ENCODE data around the gene MORC1.
"Not testable (repeated sequence)": the region's sequence is repeated elsewhere in the genome, so short reads cannot be mapped to it uniquely, and the experiment has no call there.

Gene MORC1

GRCh38 chr3:109109574-109109973 lies 8.4 kb downstream of the MORC1 start:
- no peak for DNase-seq (ENCODE audit: low read depth in 2 of 2, low spot score in 1 of 2)

GRCh38 chr3:109098079-109098644 lies 19.8 kb downstream of the MORC1 start:
- DNase-seq (ENCODE audit: low read depth in 2 of 2, low spot score in 1 of 2) = no peak

GRCh38 chr3:109095166-109095565 lies 22.8 kb downstream of the MORC1 start:
- DNase-seq (ENCODE audit: low read depth in 2 of 2, low spot score in 1 of 2) = no peak

DNA sequence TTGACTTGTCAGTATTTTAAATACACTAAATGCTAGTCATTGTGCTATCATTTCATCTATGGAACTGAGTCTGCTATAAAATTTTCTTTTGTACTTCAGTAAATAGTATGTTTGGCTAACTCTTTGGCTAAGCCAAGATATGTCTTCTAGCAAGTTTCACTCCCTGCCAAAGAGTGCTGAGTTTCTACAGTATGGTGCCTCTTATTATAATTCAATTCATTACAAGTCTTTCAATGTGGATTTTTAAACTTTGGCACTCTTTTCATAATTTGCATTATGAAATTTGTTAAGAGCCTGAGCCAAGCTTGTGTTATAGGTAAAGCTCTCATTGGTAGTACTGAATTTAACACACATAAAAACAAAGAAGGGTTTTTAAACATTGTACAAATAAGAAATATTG lies 24.4 kb downstream of the MORC1 start:
- DNase-seq (ENCODE audit: low read depth in 2 of 2, low spot score in 1 of 2) = no peak

DNA sequence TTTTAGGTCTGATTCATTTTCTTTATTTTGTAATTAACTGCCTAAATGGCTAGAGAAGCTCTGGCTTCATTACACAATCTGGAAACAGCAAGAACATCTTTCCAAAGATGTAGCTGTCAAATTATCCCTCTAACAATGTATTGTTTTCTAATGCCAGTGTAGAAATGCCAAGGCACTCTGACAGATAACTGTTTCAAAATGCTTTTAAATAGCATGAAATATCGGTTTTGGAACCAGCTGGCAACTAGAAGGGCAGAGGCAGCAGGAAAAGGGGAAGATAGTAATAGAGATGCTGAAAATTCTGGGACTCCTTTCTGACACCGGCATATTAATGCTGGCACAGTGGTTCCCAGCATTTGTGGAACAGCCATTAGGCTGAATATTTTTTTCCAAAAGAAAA lies 26.1 kb downstream of the MORC1 start:
- DNase-seq (ENCODE audit: low read depth in 2 of 2, low spot score in 1 of 2) = no peak

DNA sequence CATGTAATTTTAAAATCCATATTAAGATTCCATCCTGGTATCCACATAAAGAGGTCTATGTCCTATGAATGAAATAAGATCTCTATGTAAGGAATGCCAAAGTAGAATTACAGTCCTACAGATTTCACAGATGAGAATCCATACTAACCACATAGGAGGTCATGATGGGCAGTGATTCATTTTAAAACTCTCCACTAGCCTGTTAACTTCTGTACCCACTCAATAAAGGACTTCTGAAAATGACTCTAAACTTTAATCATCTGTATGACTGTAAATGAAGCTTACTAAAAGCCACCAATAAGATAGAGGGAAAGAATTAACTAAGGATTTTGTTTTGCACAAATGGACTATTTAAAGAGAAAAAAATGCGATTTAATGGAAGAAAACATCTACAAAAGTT lies 28.7 kb downstream of the MORC1 start:
- no peak for DNase-seq (ENCODE audit: low read depth in 2 of 2, low spot score in 1 of 2)

GRCh38 chr3:109081746-109082510 lies 36.0 kb downstream of the MORC1 start:
- DNase-seq (ENCODE audit: low read depth in 2 of 2, low spot score in 1 of 2) = no peak

GRCh38 chr3:109080090-109080489 lies 37.8 kb downstream of the MORC1 start:
- DNase-seq (ENCODE audit: low read depth in 2 of 2, low spot score in 1 of 2) = not testable (repeated sequence)

DNA sequence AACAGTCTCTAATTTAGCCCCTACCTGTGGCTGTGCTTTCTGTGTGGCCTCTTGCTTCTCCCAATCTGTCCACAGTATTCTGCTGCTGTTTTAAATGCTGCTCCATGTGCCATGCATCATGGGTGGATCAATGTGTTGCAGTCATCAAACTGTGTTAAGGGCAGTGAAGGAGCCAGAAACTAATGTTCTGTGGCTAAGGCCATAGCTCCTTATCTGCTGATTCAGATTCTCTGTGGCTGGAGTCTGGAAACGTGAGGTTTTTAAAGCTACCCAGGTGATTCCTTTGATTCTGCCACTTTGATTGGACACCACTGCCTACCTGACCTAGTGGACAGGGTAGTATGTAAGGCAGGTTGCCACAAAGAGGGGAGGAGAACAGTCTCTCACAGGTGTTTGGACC lies 44.8 kb downstream of the MORC1 start:
- DNase-seq (ENCODE audit: low read depth in 2 of 2, low spot score in 1 of 2) = no peak

- no peak for DNase-seq (ENCODE audit: low read depth in 2 of 2, low spot score in 1 of 2)
These were observed 45.7 kb downstream of the MORC1 start for GRCh38 chr3:109072194-109072593.

DNA sequence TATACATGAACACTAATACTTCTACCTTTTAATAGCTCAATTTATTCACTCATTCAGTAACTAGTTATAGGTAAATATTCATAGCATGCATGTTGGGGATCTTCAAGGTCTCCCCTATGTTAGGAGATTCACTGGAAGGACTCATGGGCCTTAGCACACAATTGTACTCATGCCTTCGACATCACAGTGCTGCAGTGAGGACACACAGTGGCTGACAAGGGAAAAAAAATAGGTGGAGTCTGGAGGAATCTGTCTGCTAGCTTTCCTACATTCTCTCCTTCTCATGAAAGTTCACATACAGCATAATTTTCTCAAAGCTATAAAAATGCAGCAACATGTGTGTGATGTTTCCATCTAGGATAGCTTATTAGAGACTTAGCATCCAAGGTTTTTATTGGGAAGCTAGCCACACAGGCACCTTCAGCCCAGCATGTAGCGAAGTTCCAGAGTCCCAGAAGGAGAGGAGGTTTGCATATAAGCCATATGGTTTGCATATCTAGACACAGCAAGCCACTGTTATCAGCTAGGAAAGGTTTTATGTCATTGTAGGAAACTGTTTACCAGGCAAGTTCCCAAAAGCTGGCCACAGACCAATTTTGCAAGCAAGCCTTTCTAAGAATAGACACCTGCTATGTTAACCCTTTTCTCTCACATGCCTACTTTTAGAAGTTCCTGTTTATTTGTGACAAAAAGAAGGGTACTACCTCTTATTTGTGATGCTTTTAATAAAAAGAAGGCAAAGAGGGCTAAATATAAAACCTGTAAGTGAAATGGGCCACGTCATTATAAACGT lies 46.4 kb downstream of the MORC1 start:
- no peak for DNase-seq (ENCODE audit: low read depth in 2 of 2, low spot score in 1 of 2)

DNA sequence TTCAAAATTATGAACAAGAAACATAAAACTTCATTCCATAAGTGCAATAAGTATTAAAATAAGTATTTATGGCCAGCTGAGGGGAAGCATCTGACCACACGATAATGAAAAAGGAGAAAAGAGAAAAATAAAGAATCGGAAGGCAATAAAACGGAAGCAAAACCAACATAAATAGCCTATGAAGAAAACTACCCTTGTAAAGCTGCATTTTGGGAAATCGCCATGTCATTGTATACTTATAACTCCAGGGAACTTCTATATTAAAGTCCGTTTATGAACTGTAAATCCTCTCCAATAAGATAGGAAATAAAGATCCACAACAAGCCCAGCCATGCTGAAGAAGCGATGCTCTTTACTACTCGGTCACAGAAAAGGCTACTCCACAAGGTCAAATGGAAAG lies 47.7 kb downstream of the MORC1 start:
- DNase-seq (ENCODE audit: low read depth in 2 of 2, low spot score in 1 of 2) = no peak

- no peak for DNase-seq (ENCODE audit: low read depth in 2 of 2, low spot score in 1 of 2)
These were observed 51.1 kb downstream of the MORC1 start for GRCh38 chr3:109066864-109067263.

- no peak for DNase-seq (ENCODE audit: low read depth in 2 of 2, low spot score in 1 of 2)
These were observed 58.7 kb downstream of the MORC1 start for GRCh38 chr3:109059264-109059663.

DNA sequence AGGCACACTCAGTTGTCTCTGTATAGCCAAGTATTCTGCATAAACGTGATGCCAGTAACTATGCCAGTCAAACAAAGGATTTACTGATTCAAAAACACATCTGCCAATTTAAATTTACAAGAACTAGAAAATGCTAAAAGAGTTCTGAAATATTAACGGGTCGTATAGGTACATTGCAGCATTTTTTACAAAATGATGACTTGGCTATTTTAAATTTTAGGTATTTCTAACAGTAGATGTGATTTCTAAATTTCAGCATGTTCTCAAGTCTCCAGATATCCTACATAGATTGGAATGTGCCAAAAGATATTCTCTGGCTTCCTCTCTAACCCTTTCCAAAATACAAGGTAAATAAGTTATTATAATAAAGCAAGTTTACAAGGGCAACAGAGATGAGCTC lies 60.3 kb downstream of the MORC1 start:
- DNase-seq (ENCODE audit: low read depth in 2 of 2, low spot score in 1 of 2) = no peak

DNA sequence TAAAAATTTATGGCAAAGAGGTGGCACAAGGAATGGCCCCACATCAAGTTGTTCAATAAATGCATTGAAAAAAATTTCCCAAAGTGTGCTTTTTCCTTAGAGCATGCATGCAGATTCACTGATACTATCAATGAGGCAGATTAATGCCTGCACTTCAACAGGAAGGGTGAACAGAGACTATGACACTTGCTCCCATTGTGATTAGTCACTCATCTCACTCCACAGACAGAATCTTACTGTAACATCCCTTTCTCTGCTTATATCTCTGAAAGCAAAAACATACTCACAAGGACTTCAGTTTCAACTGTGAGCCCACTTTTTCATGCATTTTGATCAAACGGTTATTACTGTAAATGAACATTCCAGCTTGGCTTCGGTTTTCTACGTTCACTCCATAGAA lies 60.9 kb downstream of the MORC1 start:
- no peak for DNase-seq (ENCODE audit: low read depth in 2 of 2, low spot score in 1 of 2)

- DNase-seq (ENCODE audit: low read depth in 2 of 2, low spot score in 1 of 2) = no peak
These were observed 67.3 kb downstream of the MORC1 start for GRCh38 chr3:109050591-109051167.

DNA sequence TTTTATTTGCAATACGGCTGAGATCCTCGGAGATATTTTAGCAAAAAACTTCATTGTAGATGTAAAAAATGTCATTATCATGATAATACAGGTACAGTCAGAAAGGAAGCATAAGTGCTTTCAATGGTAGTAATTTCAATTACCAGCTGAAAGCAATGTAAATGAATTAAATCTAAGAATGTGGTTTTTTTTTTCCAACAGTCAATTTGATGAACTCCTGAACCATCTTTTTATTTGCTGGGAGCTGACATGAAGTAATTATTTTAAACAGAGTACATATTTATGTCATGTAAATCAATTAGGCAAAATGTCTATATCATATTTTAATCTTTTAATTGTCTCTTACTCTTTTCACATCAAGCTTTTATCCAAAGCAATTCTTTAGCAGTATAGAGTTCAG lies 70.6 kb downstream of the MORC1 start:
- no peak for DNase-seq (ENCODE audit: low read depth in 2 of 2, low spot score in 1 of 2)

DNA sequence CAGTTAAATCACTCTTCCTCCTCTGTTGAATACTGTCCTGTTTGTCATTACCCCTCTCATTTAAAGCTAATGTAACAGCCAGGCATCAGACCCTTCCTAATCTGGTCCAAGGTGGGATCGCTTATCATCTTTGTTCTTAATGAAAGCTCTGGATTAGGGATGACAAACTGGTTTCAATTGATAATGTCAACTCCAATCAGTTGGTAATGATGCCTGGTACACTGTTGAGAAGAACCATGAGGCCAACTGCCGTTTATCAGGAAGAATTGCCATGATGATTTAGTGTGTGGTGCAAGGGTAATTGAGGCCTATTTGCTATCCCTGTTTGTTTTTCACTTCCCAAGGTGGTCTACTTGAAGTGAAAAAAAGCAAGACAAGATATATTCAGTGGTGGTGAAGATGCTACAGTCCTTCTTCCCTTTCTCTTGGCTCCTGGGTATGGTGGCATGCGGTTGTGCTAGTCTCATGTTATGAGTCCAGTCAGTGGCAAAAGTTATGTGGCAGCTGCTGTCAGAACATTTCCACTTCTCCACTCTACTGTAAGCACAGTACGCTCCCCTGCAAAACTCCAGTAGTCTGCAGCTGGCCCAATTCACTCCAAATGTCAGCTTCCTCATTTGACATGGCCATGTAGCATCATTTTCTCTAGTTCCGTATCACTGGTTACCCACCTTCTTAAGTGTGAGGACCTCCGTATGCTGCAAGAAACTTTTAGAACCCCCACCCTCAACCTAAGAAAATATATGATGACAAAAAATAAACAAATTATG lies 72.5 kb downstream of the MORC1 start:
- DNase-seq (ENCODE audit: low read depth in 2 of 2, low spot score in 1 of 2) = no peak

GRCh38 chr3:109035082-109035481 lies 82.9 kb downstream of the MORC1 start:
- no peak for DNase-seq (ENCODE audit: low read depth in 2 of 2, low spot score in 1 of 2)

DNA sequence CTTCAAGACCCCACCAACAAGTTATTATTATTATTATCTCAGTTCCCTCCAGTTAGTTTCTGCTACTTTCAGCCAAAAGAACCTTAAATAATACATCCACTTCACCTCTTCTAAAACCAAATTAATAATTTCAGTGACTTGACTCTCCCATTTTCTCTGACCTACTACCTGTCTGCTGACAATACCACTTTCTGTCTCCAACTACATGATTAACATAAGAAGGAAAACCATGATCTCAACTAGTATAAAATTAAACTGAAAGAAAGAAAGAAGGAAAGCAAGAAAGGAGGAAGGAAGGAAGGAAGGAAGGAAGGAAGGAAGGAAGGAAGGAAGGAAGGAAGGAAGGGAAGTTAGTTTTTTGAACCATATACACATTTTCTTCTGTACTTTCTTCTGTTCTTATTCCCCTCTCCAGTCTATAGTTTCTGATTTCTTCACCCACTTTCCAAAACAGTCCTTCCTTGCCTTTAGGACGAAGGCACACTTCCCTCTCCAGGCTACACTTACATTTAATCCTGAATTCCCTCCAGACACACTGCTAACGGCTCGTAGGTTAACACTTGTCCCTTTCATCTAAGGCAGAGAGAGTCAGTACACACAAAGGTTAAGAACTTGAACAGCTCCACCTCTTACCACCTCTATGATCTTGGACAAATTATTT lies 84.8 kb downstream of the MORC1 start:
- no peak for DNase-seq (ENCODE audit: low read depth in 2 of 2, low spot score in 1 of 2)
